Measurements from ENCODE around the gene HS6ST1. TPM values are rescaled to one million over a fixed set of nuclear protein-coding genes. Genes with fewer than 3 reads are reported as not detected.

Gene HS6ST1
- total RNA-seq, 4 donors from 2014 or later = 16.1 to 38.6 (median 26.5) TPM

DNA sequence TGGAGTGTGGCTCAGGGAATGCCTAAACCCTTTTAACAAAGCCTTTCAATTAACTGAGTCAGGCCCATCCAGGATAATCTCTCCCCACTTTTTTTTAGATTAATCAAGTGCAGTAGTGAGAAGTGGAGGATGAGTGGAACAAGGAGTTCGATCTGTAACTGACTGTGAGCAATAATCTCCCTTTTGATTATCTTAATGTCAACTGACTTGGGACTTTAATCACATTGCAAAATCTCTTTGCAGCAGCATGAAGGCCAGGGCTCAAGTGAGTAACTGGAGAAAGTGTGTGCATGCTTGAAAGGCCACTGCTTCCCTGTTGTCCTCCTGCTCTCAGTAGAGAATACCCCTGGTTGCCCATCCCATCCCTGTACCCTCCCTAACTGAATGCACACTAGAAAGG, 32.1 kb upstream of the HS6ST1 start:
- intact Hi-C loops (cut with DNase I; ENCODE audit: low total_unique reads) = no loop called here
- Histone ChIP-seq H3K4me1 (peaks cover 9 to 14% (median 11%) of the 10 kb centered on the region in 4 donors), H3K27ac (no peak overlapping the region), H3K27me3 (no peaks in the 10 kb centered on the region), H3K4me3 (no peak overlapping the region), H3K36me3 (no peaks in the 10 kb centered on the region), H3K9me3 (no peaks in the 10 kb centered on the region)
- in situ Hi-C loops (cut with MboI; ENCODE audit: low pct_ligation_motif_present in 1 of 4, low pct_unique_long_range_greater_than_20kb in 1 of 4, low sequenced_read_pairs in 3 of 4) = no loop called here
- WGBS, 2 donors (ENCODE audit: low coverage in 1 of 2) = 54% methylated on average over 1 of the region's 1 CpG; no CpG with 5 or more reads in 1 of the 2 donors
- no peak for DNase-seq
- TF ChIP-seq CTCF (IDR thresholded peaks at IDR 0.05) = no peak

DNA sequence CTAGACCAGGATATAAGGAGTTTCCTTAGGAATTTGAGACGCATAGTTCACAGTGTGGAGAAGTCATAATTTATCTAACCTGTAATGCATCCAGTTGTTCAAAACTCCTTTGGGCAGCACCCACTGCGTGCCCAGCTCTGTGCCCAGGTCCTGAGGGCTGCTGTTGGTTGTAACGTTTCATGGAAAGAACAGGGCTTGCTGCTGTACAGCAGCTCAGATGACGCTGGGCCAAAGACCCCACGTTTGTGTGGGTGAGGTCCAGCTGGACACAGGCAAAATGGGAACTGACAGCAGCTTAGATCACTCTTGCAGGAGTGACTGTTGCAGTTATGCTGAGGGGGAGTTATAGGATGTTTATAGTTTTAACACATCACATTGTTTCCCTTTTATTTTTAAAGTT, 30.0 kb upstream of the HS6ST1 start:
- Histone ChIP-seq H3K4me3 (no peak overlapping the region), H3K36me3 (no peaks in the 10 kb centered on the region), H3K4me1 (peaks cover 9 to 14% (median 11%) of the 10 kb centered on the region in 4 donors), H3K27me3 (no peaks in the 10 kb centered on the region), H3K9me3 (no peaks in the 10 kb centered on the region), H3K27ac (peak overlapping the region; percentile 59 to 71 (median 68))
- intact Hi-C loops (cut with DNase I; ENCODE audit: low total_unique reads) (no loop called here), in situ Hi-C loops (cut with MboI; ENCODE audit: low pct_ligation_motif_present in 1 of 4, low pct_unique_long_range_greater_than_20kb in 1 of 4, low sequenced_read_pairs in 3 of 4) (no loop called here)
- WGBS, 2 donors (ENCODE audit: low coverage in 1 of 2) = 60 to 64% methylated on average over 1 to 5 of the region's 5 CpGs
- no peak for DNase-seq
- no peak for TF ChIP-seq POLR2AphosphoS5 (IDR thresholded peaks at IDR 0.05)
- no peak for TF ChIP-seq EP300 (IDR thresholded peaks at IDR 0.05; ENCODE audit: low read depth)
- no peak for TF ChIP-seq CTCF (IDR thresholded peaks at IDR 0.05)
- TF ChIP-seq POLR2A (IDR thresholded peaks at IDR 0.05) = no peak

DNA sequence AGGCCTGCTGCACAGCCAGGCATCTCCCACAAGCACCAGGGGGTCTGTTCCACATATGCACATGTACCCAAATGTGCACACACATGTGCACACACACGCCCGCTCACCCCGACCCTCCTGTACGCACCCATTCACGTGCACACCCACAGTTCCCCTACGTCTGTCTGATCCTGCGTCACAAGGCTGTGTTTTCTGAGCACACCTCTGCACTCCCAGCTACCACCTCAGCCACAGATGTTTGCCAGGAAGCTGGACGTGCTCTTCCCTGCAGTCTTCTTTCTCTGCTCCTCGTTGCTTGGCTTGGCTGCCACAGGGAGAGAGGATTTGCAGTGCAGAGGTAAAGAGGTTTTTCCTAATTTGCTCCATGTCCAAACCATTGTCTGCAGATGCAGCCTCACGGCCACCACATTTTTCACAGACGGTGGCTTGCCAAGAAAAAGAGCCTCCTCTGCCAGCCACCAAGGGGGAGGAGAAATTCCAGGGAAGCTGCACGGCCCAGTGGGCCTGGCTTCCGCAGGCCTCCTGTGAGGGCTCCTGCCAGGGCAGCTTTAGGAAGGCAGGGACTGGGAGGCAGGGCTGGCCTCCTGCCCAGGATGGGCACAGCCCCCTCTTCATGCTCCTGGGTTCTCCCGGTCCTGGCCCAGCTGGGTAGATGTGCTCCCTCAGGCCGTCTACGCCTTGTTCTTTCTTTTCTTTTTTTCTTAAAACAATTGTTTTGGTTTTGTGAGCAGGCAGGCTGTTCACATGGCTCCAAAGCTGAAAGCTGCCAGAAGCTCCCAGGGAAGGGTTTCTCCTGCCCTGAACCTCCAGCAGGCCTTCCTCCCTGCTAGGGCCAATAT, 29.3 kb upstream of the HS6ST1 start:
- no peak overlapping the region for H3K4me3 ChIP-seq
- H3K27ac ChIP-seq = peak overlapping the region; percentile 59 to 71 (median 68)
- in situ Hi-C loops (cut with MboI; ENCODE audit: low pct_ligation_motif_present in 1 of 4, low pct_unique_long_range_greater_than_20kb in 1 of 4, low sequenced_read_pairs in 3 of 4) = no loop called here
- peak in 2 of 3 donors; percentile 20 to 34 for TF ChIP-seq POLR2AphosphoS5 (IDR thresholded peaks at IDR 0.05)
- no peak for TF ChIP-seq CTCF (IDR thresholded peaks at IDR 0.05)
- no peak for TF ChIP-seq POLR2A (IDR thresholded peaks at IDR 0.05)
- TF ChIP-seq EP300 (IDR thresholded peaks at IDR 0.05; ENCODE audit: low read depth) = no peak
- intact Hi-C loops (cut with DNase I; ENCODE audit: low total_unique reads) = no loop called here
- DNase-seq = peak; percentile 30
- H3K9me3 ChIP-seq = no peaks in the 10 kb centered on the region
- peaks cover 9 to 14% (median 11%) of the 10 kb centered on the region in 4 donors for H3K4me1 ChIP-seq
- no peaks in the 10 kb centered on the region for H3K27me3 ChIP-seq
- H3K36me3 ChIP-seq = no peaks in the 10 kb centered on the region
- 60% methylated on average over 16 of the region's 16 CpGs; no CpG with 5 or more reads in 1 of the 2 donors for WGBS, 2 donors (ENCODE audit: low coverage in 1 of 2)

- DNase-seq = no peak
- Histone ChIP-seq H3K27me3 (no peaks in the 10 kb centered on the region), H3K9me3 (no peaks in the 10 kb centered on the region), H3K4me1 (peaks cover 9 to 14% (median 11%) of the 10 kb centered on the region in 4 donors), H3K27ac (peak overlapping the region; percentile 59 to 71 (median 68)), H3K36me3 (no peaks in the 10 kb centered on the region), H3K4me3 (no peak overlapping the region)
- 88 to 100% methylated on average over 3 to 14 of the region's 14 CpGs for WGBS, 2 donors (ENCODE audit: low coverage in 1 of 2)
- TF ChIP-seq EP300 (IDR thresholded peaks at IDR 0.05; ENCODE audit: low read depth) (no peak), POLR2AphosphoS5 (IDR thresholded peaks at IDR 0.05) (no peak), CTCF (IDR thresholded peaks at IDR 0.05) (no peak), POLR2A (IDR thresholded peaks at IDR 0.05) (no peak)
- in situ Hi-C loops (cut with MboI; ENCODE audit: low pct_ligation_motif_present in 1 of 4, low pct_unique_long_range_greater_than_20kb in 1 of 4, low sequenced_read_pairs in 3 of 4) (no loop called here), intact Hi-C loops (cut with DNase I; ENCODE audit: low total_unique reads) (no loop called here)
These were observed 28.5 kb upstream of the HS6ST1 start for GRCh38 chr2:128347171-128347558.
